IPS-18a (cell line): ENCODE data around the gene CYP2W1.

Experiments used
- H3K27ac ChIP-seq: one replicate; pipeline ENCODE4 v1.5.1; 2013; ENCODE audit warnings: low read length
- H3K27me3 ChIP-seq: one replicate; pipeline ENCODE4 v1.6.1; 2013; ENCODE audit warnings: mild to moderate bottlenecking, low read length; ENCODE audit not compliant: control insufficient read depth, insufficient read depth
- H3K36me3 ChIP-seq: one replicate; pipeline ENCODE4 v1.6.1; 2013; ENCODE audit warnings: low read depth, low read length; ENCODE audit not compliant: control insufficient read depth
- H3K4me1 ChIP-seq: one replicate; pipeline ENCODE4 v1.6.1; 2013; ENCODE audit warnings: low read depth, low read length; ENCODE audit not compliant: control insufficient read depth
- H3K4me3 ChIP-seq: one replicate; pipeline ENCODE4 v1.5.1; 2013; ENCODE audit warnings: low read length
- H3K9ac ChIP-seq: one replicate; pipeline ENCODE4 v1.6.1; 2013; ENCODE audit warnings: mild to moderate bottlenecking, low read length, moderate library complexity
- H3K9me3 ChIP-seq: one replicate; pipeline ENCODE4 v1.6.1; 2013; ENCODE audit warnings: low read depth, low read length; ENCODE audit not compliant: control insufficient read depth

Gene CYP2W1

GRCh38 chr7:982511-983003, 424 bp upstream of the CYP2W1 start:
- H3K4me3 ChIP-seq, result no peak overlapping the region
- no peak overlapping the region for H3K27ac ChIP-seq

GRCh38 chr7:983616-984071, 663 bp downstream of the CYP2W1 start:
- Histone ChIP-seq H3K36me3 (no peaks in the 10 kb centered on the region), H3K9ac (no peak overlapping the region), H3K27me3 (no peaks in the 10 kb centered on the region), H3K9me3 (no peaks in the 10 kb centered on the region), H3K27ac (no peak overlapping the region), H3K4me3 (no peak overlapping the region), H3K4me1 (no peaks in the 10 kb centered on the region)

More at GRCh38 chr7:982511-983003, 424 bp upstream of the CYP2W1 start:
- no peaks in the 10 kb centered on the region for H3K9me3 ChIP-seq
- H3K9ac ChIP-seq, result no peak overlapping the region
- H3K36me3 ChIP-seq, result no peaks in the 10 kb centered on the region
- no peaks in the 10 kb centered on the region for H3K27me3 ChIP-seq
- H3K4me1 ChIP-seq, result no peaks in the 10 kb centered on the region

GRCh38 chr7:984361-985126, 1.6 kb downstream of the CYP2W1 start:
- no peak overlapping the region for H3K4me3 ChIP-seq
- no peaks in the 10 kb centered on the region for H3K9me3 ChIP-seq
- no peaks in the 10 kb centered on the region for H3K36me3 ChIP-seq
- H3K27me3 ChIP-seq, result no peaks in the 10 kb centered on the region
- H3K27ac ChIP-seq, result no peak overlapping the region
- H3K9ac ChIP-seq, result no peak overlapping the region
- H3K4me1 ChIP-seq, result no peaks in the 10 kb centered on the region

- Histone ChIP-seq H3K27me3 (no peaks in the 10 kb centered on the region), H3K9me3 (no peaks in the 10 kb centered on the region), H3K27ac (no peak overlapping the region), H3K4me3 (no peak overlapping the region), H3K4me1 (no peaks in the 10 kb centered on the region), H3K36me3 (no peaks in the 10 kb centered on the region), H3K9ac (no peak overlapping the region)
These were observed 2.1 kb downstream of the CYP2W1 start for GRCh38 chr7:985127-985416.

DNA sequence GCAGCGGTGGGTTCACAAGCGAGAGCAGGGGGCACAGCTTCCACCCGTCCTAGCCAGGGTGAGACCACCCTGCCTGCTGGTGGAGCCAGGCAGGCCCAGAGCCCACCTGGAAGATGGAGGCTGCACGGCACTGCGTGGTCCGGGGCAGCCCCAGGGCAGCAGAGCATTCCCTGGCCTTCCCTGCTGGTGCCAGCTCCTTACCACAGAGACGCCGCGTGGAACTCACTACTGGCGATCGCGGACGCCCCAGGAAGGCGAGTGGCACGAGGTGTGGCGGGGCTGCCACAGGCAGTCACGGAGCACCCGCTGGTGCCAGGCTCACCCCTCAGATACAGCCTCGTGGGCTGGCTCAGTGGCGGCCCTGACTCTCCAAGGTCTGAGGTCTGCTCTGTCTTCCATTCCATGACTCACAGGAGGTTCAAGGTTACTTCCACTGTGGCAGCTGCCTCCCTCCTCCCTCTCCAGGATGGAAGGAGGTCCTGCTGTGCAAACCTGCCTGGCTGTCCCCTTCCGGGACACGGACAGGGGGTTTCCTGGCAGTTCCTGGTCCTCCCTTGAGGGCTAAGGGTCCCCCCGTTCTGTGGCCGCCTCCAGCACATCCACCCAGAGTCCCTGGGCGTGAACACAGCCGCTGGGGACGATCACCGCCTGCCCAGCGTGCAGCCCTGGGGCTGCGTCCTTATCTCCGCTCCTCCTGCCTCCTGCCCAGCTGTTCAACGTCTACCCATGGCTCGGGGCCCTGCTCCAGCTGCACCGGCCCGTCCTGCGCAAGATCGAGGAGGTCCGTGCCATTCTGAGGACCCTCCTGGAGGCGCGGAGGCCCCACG, 3.1 kb downstream of the CYP2W1 start:
- Histone ChIP-seq H3K4me1 (no peaks in the 10 kb centered on the region), H3K36me3 (no peaks in the 10 kb centered on the region), H3K9me3 (no peaks in the 10 kb centered on the region), H3K27me3 (no peaks in the 10 kb centered on the region), H3K4me3 (no peak overlapping the region), H3K9ac (no peak overlapping the region), H3K27ac (no peak overlapping the region)

GRCh38 chr7:986766-987751, 4.1 kb downstream of the CYP2W1 start:
- Histone ChIP-seq H3K4me3 (no peak overlapping the region), H3K27me3 (no peaks in the 10 kb centered on the region), H3K27ac (no peak overlapping the region), H3K9ac (no peak overlapping the region), H3K36me3 (no peaks in the 10 kb centered on the region), H3K9me3 (no peaks in the 10 kb centered on the region), H3K4me1 (no peaks in the 10 kb centered on the region)

GRCh38 chr7:987909-988308, 4.9 kb downstream of the CYP2W1 start:
- Histone ChIP-seq H3K9me3 (no peaks in the 10 kb centered on the region), H3K4me3 (no peak overlapping the region), H3K27ac (no peak overlapping the region), H3K27me3 (no peaks in the 10 kb centered on the region), H3K36me3 (no peaks in the 10 kb centered on the region), H3K4me1 (peaks cover 4% of the 10 kb centered on the region), H3K9ac (no peak overlapping the region)

- peaks cover 4% of the 10 kb centered on the region for H3K4me1 ChIP-seq
- H3K4me3 ChIP-seq, result no peak overlapping the region
- no peaks in the 10 kb centered on the region for H3K27me3 ChIP-seq
- H3K9ac ChIP-seq, result no peak overlapping the region
- no peaks in the 10 kb centered on the region for H3K9me3 ChIP-seq
- H3K36me3 ChIP-seq, result no peaks in the 10 kb centered on the region
- H3K27ac ChIP-seq, result no peak overlapping the region
These were observed 5.5 kb downstream of the CYP2W1 start for GRCh38 chr7:988426-988911.

- Histone ChIP-seq H3K36me3 (no peaks in the 10 kb centered on the region), H3K4me3 (no peak overlapping the region), H3K27me3 (no peaks in the 10 kb centered on the region), H3K9me3 (no peaks in the 10 kb centered on the region), H3K9ac (no peak overlapping the region), H3K27ac (no peak overlapping the region), H3K4me1 (peaks cover 4% of the 10 kb centered on the region)
These were observed 6.1 kb downstream of the CYP2W1 start for GRCh38 chr7:988963-989529.

- Histone ChIP-seq H3K4me1 (peaks cover 4% of the 10 kb centered on the region), H3K4me3 (no peak overlapping the region), H3K27ac (no peak overlapping the region)
These were observed 7.5 kb downstream of the CYP2W1 start for GRCh38 chr7:990352-990932.

More at GRCh38 chr7:990352-990932, 7.5 kb downstream of the CYP2W1 start:
- Histone ChIP-seq H3K27me3 (no peaks in the 10 kb centered on the region), H3K9me3 (no peaks in the 10 kb centered on the region), H3K9ac (no peak overlapping the region), H3K36me3 (no peaks in the 10 kb centered on the region)
